Measurements from ENCODE around the gene RAI1.

The RAI1 gene

GRCh38 chr17:17847726-17848125, 166.5 kb downstream of the RAI1 start:
- POLR2A ChIA-PET = no interaction called here
- CTCF ChIA-PET = interaction anchor here (1.4 to 6.0 kb wide), 3 partner anchors 13 to 137 kb away, joined by 3 to 37 read pairs (median 31); no protein-coding TSS in a partner anchor
- TF ChIP-seq CTCF (IDR thresholded peaks at IDR 0.05; ENCODE audit: control extremely low read depth, extremely low read depth, low read depth, missing control alignments) = no peak
- DNase-seq (ENCODE audit: extremely low spot score) = no peak

GRCh38 chr17:17848311-17849082, 167.2 kb downstream of the RAI1 start:
- TF ChIP-seq CTCF (IDR thresholded peaks at IDR 0.05; ENCODE audit: control extremely low read depth, extremely low read depth, low read depth, missing control alignments) = no peak
- CTCF ChIA-PET = interaction anchor here (1.2 to 6.0 kb wide), 4 partner anchors 12 to 136 kb away, joined by 3 to 37 read pairs (median 17); no protein-coding TSS in a partner anchor
- DNase-seq (ENCODE audit: extremely low spot score) = no peak
- POLR2A ChIA-PET = no interaction called here

GRCh38 chr17:17849147-17849820, 168.0 kb downstream of the RAI1 start:
- TF ChIP-seq CTCF (IDR thresholded peaks at IDR 0.05; ENCODE audit: control extremely low read depth, extremely low read depth, low read depth, missing control alignments) = no peak
- CTCF ChIA-PET = interaction anchor here (0.8 to 6.0 kb wide), 9 partner anchors 11 to 170 kb away, joined by 3 to 37 read pairs (median 3); partner anchors contain the start of gene SREBF1

DNA sequence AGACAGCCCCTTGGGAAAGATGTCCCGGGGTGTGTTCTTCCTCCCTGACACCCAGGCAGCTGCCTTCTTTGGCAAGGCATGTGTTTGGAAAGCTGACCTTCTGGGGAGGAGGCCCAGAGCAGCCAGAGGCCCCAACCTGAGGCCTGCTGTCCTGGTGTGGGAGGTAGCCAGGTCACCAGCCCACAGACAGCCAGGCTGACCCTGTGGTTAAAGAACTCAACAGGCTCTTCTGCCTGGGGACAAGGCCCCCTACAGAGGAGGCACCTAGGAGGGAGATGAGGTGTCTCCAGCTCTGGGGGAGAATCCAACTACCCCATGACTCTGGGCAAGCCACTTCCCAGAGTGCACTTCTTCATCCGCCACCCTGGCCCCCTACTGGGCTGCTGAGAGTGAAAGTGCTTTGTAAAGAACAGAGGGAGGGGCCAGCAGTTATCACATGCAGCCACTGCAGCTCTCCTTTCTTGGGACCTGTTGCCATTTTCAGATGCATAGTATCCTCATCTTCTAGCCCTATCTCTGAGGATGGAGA, 168.7 kb downstream of the RAI1 start:
- CTCF ChIA-PET = interaction anchor here (0.8 to 6.0 kb wide), 8 partner anchors 11 to 170 kb away, joined by 3 to 37 read pairs (median 4); partner anchors contain the start of gene SREBF1
- TF ChIP-seq CTCF (IDR thresholded peaks at IDR 0.05; ENCODE audit: control extremely low read depth, extremely low read depth, low read depth, missing control alignments) = peak; percentile 9
- POLR2A ChIA-PET = interaction anchor here (0.9 to 1.6 kb wide), 2 partner anchors 9 to 14 kb away, joined by 5 to 8 read pairs; no protein-coding TSS in a partner anchor
- DNase-seq (ENCODE audit: extremely low spot score) = peak; percentile 78

More at GRCh38 chr17:17849147-17849820, 168.0 kb downstream of the RAI1 start:
- peak; percentile 65 for DNase-seq (ENCODE audit: extremely low spot score)
- POLR2A ChIA-PET = interaction anchor here (0.9 to 1.6 kb wide), 2 partner anchors 9 to 13 kb away, joined by 5 to 8 read pairs; no protein-coding TSS in a partner anchor

GRCh38 chr17:17851103-17852002, 170.1 kb downstream of the RAI1 start:
- no peak for TF ChIP-seq CTCF (IDR thresholded peaks at IDR 0.05; ENCODE audit: control extremely low read depth, extremely low read depth, low read depth, missing control alignments)
- POLR2A ChIA-PET = no interaction called here
- CTCF ChIA-PET = interaction anchor here (0.9 to 6.0 kb wide), 6 partner anchors 9 to 171 kb away, joined by 3 to 37 read pairs (median 3); no protein-coding TSS in a partner anchor
- DNase-seq (ENCODE audit: extremely low spot score) = no peak

All from GM10248 (cell line).